HG02798 (cell line): ENCODE results near the gene TBC1D16.

Experiments used
- ATAC-seq: cut with Tn5 transposase; IDR thresholded peaks from one replicate; pipeline ENCODE4 v1.9.1; 2021; ENCODE audit warnings: mild to moderate bottlenecking; ENCODE audit not compliant: unreplicated experiment, poor library complexity

TBC1D16 gene, protein sequence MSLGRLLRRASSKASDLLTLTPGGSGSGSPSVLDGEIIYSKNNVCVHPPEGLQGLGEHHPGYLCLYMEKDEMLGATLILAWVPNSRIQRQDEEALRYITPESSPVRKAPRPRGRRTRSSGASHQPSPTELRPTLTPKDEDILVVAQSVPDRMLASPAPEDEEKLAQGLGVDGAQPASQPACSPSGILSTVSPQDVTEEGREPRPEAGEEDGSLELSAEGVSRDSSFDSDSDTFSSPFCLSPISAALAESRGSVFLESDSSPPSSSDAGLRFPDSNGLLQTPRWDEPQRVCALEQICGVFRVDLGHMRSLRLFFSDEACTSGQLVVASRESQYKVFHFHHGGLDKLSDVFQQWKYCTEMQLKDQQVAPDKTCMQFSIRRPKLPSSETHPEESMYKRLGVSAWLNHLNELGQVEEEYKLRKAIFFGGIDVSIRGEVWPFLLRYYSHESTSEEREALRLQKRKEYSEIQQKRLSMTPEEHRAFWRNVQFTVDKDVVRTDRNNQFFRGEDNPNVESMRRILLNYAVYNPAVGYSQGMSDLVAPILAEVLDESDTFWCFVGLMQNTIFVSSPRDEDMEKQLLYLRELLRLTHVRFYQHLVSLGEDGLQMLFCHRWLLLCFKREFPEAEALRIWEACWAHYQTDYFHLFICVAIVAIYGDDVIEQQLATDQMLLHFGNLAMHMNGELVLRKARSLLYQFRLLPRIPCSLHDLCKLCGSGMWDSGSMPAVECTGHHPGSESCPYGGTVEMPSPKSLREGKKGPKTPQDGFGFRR

DNA sequence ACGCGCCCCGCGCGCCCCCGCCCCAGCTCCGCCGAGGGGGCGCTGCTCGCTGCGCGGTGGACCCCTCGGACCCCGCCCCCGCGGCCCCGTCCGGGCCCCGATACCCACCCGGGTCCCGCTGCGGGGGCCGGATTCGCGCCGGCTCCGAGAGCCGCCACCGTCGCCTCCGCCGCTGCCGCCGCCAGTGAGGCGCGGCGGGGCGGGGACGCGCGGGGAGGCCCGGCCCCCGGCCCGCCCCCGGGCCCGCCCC is at the start of gene TBC1D16:
TBC1D16 (minus strand) TSS at position 186 of the 250 bp plus-strand sequence. CDS start 22,325 bp downstream, outside the sequence.
- ATAC-seq, result peak; percentile 52

- no peak for ATAC-seq
These were observed 49.1 kb upstream of the TBC1D16 start for GRCh38 chr17:80084773-80085172.

- no peak for ATAC-seq
These were observed 47.5 kb upstream of the TBC1D16 start for GRCh38 chr17:80083136-80083661.

DNA sequence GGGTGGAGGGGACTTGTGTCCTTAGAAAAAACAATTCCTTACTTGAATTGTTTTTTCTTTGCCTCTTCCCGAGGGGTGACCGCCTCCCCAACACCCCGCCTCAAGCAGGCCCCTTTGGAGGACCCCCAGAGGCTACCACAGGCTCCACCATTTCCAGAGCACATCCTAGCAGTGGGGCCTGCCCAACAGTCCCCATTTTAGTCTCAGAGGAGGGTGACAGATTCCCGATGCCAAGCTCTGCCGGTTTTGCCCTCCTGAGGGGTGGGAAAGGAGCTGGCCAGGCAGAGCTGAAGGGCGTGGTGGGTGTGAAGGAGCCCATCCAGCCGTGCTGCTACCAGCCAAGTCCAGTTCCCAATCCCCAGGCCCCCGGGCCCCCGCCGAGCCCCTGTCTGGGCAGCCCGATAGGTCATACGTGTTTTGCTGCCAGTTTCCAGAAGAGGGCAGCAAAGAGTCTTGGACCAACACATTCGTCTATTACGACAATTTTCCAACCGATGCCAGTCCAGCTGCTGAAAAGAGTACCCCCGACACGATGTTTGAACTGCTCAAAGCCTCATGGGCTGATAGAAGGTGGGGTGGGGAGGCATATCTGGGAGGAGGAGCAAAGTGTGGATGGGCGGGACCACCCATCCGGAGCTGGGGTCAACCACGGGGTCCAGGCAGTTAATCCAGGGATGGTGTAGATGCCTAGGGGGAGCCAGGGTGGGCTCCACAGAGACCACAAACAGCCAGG is 46.9 kb upstream of the TBC1D16 start:
- ATAC-seq, result no peak

DNA sequence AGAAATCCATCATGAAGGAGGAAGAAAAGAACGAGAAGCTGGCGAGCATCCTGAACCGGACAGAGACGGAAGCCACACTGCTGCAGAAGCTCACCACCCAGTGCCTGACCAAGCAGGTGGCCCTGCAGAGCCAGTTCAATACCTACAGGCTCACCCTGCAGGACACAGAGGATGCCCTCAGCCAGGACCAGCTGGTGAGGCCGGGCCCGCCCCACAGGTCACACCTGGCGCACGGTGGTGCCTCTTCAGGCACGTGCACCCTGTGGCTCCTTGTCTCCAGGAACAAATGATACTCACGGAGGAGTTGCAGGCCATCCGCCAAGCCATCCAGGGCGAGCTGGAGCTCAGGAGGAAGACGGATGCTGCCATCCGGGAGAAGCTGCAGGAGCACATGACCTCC is 45.9 kb upstream of the TBC1D16 start:
- ATAC-seq, result no peak

DNA sequence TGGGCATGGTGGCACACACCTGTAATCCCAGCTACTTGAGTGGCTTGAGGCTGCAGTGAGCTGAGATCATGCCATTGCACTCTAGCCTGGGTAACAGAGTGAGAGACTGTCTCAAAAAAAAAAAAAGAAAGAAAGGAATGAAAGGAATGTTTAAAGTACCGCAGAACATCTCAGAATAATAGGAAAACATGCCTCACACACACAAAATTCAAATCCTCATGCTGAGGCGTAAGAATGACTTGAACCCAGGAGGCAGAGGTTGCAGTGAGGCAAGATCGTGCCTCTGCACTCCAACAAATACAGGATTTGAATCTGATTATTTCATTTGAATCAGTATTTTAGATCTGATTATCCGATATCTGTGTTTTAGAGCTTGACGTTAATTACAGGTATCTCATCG is 44.4 kb upstream of the TBC1D16 start:
- ATAC-seq, result no peak

DNA sequence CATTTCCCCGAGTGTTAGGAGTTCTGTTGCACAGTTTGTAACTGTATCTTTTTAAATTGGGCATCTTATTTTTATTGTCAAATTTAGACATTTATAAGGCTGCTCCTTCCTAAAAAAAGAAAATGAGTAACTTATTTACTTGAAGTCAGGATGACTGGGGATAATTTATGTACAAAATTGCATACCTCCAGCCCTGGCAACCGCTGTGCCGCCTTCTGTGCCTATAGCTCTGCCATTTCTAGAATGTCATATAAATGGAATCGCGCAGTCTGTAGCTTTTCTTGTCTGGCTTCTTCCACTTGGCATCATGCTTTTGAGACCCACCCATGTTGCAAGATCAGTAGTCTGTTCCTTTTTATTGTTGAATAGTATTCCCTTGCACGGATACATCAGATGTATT is 36.7 kb upstream of the TBC1D16 start:
- ATAC-seq, result no peak

DNA sequence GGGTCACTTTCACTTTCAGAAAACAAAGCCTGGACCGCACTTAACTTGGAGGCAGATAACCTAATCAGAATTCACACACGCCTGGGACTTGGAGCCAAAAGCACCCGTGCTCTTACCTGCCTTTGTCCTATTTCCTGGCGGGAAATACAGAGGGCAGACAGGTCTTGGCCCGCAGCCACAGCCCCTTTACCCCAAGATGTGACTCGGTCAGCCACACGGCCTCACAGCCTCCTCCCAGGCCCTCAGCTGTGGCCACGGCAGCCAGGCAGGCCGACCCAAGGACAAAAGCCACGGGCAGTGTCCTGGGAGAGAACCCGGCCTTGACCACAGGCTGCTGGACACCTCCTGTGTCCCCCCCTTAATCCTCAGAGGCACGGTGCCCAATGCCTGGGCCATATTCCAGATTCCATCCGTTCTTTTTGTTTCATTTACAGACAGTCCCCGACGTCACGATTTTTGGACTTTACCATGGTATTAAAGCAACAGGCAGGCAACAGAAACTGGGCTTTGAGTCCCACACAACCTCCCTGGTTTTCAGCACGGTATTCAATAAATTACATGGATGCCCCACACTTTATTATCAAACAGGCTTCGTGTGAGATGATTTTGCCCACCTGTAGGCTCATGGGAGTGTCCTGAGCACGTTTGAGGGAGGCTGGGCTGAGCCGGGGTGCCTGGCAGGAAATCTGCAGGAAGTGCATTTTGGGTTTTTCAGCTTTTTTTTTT is 35.6 kb upstream of the TBC1D16 start:
- no peak for ATAC-seq

GRCh38 chr17:80070375-80071115 is 34.9 kb upstream of the TBC1D16 start:
- no peak for ATAC-seq

DNA sequence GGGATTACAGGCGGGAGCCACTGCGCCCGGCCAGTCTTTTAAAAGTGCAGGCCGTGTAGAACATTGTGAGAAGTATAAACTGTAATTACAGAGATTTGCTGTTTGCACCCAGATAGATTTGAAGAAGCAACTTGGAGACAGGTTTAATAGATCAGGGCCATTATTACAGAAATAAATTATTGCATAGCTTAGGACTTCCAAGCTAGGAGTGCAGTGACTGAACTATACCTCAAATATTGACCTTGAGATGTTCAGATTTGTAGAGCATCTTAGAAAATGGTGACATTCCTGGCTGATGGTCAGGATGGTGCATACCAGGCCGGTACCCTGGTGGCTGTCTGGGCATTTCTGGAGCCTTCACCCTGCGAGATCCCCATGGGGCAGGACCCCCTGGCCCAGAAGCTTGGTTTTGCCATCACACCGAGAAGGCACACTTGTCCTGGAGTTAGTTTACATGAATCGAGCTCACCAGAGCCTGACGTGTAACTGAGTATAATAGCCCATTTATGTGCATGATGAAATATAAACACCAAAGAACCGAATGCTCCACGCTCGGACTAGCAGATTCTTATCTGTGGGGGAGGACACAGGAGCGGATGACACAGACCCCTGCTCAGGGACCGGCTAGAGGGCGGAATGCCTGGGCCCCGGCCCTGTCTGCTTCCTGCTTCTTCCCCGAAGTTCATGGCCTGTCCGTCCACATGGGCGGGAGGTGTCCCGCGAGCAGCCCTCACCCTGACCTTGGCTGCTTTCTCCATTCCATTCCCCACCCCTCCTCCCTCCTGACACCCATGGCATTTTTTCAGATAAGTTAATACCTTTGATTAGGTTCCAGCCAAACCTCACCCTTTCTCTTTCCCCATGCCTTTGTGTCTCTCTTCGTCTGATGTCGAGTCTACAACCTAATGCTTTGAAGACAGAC is 32.9 kb upstream of the TBC1D16 start:
- no peak for ATAC-seq

GRCh38 chr17:80067393-80067986 is 31.8 kb upstream of the TBC1D16 start:
- ATAC-seq, result no peak

DNA sequence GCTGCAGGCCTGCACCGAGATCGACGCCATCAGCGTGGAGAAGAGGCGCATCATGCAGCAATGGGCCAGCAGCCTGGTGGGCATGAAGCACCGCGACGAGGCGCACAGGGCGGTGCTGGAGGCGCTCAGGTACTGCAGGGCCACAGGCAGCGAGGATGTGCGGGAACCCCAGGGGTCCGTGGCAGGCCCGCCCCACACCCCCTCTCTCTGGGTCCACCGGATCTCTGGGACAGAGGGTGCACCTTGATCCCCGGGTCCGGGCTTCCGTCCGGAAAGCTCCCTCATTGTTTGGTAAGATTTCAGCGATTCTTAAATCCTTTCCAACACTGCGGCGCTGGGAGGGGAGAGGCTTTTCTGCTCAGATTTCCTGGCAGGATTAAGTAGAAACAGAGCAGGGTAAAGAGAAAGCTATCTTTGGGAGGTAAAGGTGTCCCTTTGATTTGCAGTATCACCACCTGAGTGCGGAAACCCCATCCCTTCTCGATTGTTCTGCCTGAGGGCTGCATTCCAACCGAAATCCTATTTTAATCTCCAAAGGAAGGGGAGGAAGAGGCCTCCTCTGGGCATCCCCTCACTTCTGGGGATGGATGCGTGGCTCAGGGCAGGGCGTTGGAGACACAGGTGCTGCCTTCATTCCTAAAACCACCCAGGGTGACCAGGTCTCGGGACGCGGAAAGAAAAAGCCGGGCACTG is 30.0 kb upstream of the TBC1D16 start:
- no peak for ATAC-seq

DNA sequence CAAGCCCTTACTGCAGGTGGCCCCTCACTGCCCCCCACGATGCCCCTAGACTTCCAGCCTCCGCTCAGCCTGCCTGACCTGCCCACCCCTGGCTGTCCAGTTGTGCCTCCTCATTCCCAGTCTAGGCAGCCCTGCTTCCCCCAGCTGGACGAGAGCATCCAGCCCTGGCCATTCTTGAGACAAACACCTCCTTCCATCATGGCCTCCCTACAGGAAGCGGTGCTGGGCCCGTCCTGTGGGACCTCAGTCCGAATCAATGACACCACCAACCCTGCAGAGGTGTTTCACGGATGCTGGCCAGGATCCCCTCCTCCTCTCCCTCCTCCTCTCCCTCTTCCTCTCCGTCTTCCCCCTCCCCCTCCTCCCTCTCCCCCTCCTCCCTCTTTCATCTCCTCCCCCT is 29.0 kb upstream of the TBC1D16 start:
- ATAC-seq, result no peak

DNA sequence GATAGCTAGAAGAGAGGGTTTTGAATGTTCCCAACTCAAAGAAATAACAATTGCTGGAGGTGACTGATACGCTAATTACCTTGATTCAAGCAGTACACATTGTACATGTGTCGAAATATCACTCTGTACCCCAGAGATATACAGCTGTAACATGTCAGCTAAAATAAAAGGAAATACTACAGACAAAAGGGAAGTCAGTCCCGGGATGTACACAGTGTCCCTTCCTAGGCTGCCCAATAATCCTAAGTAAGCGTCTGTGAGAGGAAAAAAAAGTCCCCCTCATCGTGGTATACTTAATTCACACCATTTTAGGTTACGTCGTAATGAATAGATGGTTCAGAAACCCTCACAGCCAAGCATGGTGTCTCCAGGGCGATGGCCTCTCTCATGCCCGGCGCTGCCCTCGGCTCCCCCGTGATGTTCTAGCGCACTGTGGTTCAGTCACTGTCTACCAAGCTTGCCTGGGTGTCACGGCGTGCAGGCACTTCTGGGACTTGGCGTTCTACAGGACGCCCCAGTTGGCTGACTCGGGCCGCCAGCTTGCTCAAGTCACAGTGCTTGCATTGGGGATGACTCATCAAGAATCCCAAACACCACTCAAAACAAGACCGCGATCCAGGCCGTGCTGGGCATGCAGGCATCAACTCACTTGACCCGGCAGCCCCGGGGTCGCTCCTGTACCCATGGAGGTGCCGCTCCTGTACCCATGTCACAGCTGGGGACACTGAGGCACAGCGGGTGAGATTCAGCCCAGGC is 28.3 kb upstream of the TBC1D16 start:
- no peak for ATAC-seq

DNA sequence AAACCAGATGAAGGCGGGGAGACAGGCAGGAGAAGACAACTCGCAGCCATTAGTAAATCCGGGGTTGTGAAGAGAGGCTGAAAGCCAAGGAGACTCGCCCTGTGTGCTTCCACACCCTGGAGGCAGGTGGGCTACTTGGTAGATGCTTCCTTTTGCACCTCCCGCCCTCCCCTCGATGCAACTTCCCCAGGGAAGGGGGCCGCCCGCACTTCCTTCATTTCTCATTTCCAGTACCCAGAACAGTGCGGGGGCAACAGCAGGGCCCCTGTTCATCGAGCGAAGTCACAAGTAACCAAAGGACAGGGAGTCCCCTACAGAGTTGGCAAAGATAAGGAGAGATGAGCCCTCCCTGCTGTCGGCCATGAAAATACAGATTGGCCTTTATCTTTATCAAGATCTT is 25.7 kb upstream of the TBC1D16 start:
- no peak for ATAC-seq

DNA sequence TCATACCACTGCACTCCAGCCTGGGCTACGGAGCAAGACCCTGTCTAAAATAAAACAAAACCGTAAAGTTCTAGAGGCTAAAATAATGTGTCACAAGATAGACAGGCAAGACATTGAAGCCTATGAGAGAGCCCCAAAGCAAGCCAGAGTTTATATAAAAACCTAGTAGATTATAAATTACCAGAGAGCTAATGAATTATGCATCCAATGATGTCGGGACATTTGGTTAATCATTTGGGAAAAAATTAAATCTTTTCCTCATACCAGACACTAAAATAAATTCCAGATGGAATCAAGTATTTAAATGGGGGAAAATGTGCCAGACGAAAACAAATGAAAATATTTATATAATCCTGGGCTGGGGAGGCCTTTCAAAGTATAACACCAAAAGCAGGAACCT is 25.0 kb upstream of the TBC1D16 start:
- no peak for ATAC-seq
